ENCODE data around the gene PTMS. TPM values are rescaled to one million over a fixed set of nuclear protein-coding genes. Genes with fewer than 3 reads are reported as not detected.

The PTMS gene
- total and polyA plus RNA-seq, 9 of the 15 experiments (the other 6 are each of a cell fraction or from before 2014, with no cell fraction given): 5.1 to 287 (median 78.5) TPM

GRCh38 chr12:6778217-6778573 is 12.0 kb downstream of the PTMS start:
- Histone ChIP-seq H3K4me2 (ENCODE audit: insufficient read depth, low read length) (peak overlapping the region; percentile 81), H3K27me3 (ENCODE audit: control insufficient read depth in 2 of 2, insufficient read depth in 2 of 2, low read length in 2 of 2) (no peaks in the 10 kb centered on the region), H3K9me1 (ENCODE audit: control insufficient read depth, insufficient read depth, low read length) (no peaks in the 10 kb centered on the region), H3K36me3 (ENCODE audit: control insufficient read depth, insufficient read depth, low read length) (no peaks in the 10 kb centered on the region), H2AFZ (ENCODE audit: low read depth, low read length) (peak overlapping the region; percentile 95), H3K4me3 (peak overlapping the region; percentile 41; the same call in 1 of the 2 replicates), H3K79me2 (ENCODE audit: control insufficient read depth, insufficient read depth, low read length) (no peaks in the 10 kb centered on the region), H3K27ac (ENCODE audit: extremely low read depth, low read depth, low read length) (peak overlapping the region; percentile 39; the same call in 1 of the 3 replicates), H4K20me1 (replicated peaks; ENCODE audit: control insufficient read depth, insufficient read depth, low read length) (no peaks in the 10 kb centered on the region), H3K9ac (ENCODE audit: insufficient read depth in 1 of 2, low read depth in 2 of 2, low read length in 2 of 2) (peak overlapping the region; percentile 59 to 83; a peak in 3 of 4 replicates), H3K4me1 (replicated peaks in 1 of 2; ENCODE audit: control insufficient read depth in 2 of 2, insufficient read depth in 2 of 2, low read length in 2 of 2) (peaks cover 5 to 25% of the 10 kb centered on the region in 2 experiments; a peak in 4 of 5 replicates), H3K9me3 (replicated peaks; ENCODE audit: control insufficient read depth, insufficient read depth, low read depth, low read length) (no peaks in the 10 kb centered on the region)
- 52% methylated on average over 10 of the region's 14 CpGs for WGBS (ENCODE audit: insufficient coverage, low coverage, missing lambda C conversion rate)
- in situ Hi-C loops (cut with MboI) (no loop called here), intact Hi-C loops (cut with micrococcal nuclease) (loop anchor here (5.0 kb wide), 2 partner anchors 49 to 161 kb away; partner anchors contain the start of gene P3H3)
- POLR2A ChIA-PET: interaction anchor here (2.0 kb wide), 1 partner anchor 11 kb away, joined by 17 read pairs; the partner anchor contains the start of gene PTMS
- FAIRE-seq: no peak
- no TSS peak for BruUV-seq (replicated peaks)
- TF ChIP-seq ZNF512 (tag; IDR thresholded peaks at IDR 0.05) (peak; percentile 24; the same call in 1 of the 2 replicates), ZNF609 (CRISPR knock-in tag; IDR thresholded peaks at IDR 0.05; ENCODE audit: borderline replicate concordance) (no peak), NEUROD1 (IDR thresholded peaks at IDR 0.05; ENCODE audit: borderline replicate concordance, low read depth, low read length, partially characterized antibody) (peak; percentile 24), TARDBP (IDR thresholded peaks at IDR 0.05) (no peak)
- ATAC-seq: peak; percentile 64
- peak in 1 of 4 experiments; percentile 41 for DNase-seq (ENCODE audit: extremely low read depth in 1 of 4, low spot score in 3 of 4)
- CTCF ChIA-PET (ENCODE audit: low intra/inter-chr PET ratio): interaction anchor here (1.2 to 2.5 kb wide), 2 partner anchors 24 to 42 kb away, joined by 6 to 24 read pairs; partner anchors contain the start of gene MLF2

All from K562 (cell line).